Measurements from ENCODE around the gene UBC. TPM values are rescaled to one million over a fixed set of nuclear protein-coding genes. Genes with fewer than 3 reads are reported as not detected.

Gene UBC
- total and polyA plus RNA-seq, 9 of the 15 experiments (the other 6 are each of a cell fraction or from before 2014, with no cell fraction given), result 533 to 1,153 (median 813) TPM

DNA sequence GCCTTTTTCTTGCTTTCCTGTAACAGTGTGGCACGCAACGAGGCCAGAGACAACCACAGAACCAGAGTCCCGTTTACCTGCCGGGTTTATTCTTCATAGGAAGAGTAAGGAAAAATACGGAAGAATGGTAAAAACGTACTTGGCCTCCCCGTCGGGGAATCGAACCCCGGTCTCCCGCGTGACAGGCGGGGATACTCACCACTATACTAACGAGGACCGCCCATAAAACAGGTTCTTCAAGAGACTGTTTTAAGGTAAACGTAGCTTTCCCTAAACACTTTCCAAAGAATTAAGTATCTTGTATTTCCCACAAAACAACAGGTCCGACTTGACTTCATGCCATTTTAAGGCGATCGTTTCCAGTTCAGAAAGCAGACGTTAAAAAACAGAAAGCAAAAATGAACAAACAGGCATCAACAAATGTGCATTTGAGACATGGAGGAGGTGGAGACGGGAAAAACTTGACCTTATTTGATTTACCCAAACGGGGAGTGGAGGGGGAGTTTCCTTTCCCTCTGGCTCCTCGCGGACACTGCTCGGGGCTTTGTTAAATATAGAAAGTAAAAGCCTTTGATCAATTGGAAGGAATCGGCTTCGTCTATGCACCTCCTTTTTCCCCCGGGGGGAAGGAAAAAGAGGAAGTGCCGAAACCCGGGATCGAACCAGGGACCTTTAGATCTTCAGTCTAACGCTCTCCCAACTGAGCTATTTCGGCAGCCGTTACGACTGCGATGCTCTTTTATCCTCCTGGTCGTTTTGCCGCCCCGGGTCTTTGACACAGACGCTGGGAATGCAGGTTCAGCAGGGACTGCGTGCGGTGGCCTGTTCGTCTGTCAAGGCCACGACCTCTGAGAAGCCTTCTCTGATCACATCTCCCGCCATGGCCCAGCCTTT, 13.0 kb upstream of the UBC start (continued):
- TF ChIP-seq TCF3 (CRISPR knock-in tag; IDR thresholded peaks at IDR 0.05), result no peak; the same call in 1 of the 2 replicates
- TF ChIP-seq PHF20 (IDR thresholded peaks at IDR 0.05; ENCODE audit: partially characterized antibody), result no peak
- TF ChIP-seq, protein P1, sequence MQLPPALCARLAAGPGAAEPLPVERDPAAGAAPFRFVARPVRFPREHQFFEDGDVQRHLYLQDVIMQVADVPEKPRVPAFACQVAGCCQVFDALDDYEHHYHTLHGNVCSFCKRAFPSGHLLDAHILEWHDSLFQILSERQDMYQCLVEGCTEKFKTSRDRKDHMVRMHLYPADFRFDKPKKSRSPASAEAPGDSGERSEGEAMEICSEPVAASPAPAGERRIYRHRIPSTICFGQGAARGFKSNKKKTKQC (CRISPR knock-in tag; IDR thresholded peaks at IDR 0.05), result 0 out of 2 replicates have a peak, but pooled peaks have one; percentile 44
- TF ChIP-seq GTF2E2 (tag; IDR thresholded peaks at IDR 0.05), result 0 out of 2 replicates have a peak, but pooled peaks have one; percentile 16
- peak; percentile 54 for TF ChIP-seq MEIS2 (IDR thresholded peaks at IDR 0.05; ENCODE audit: partially characterized antibody)
- peak; percentile 41 to 89; a peak in 3 of 4 replicates for TF ChIP-seq TBL1XR1 (IDR thresholded peaks at IDR 0.05; ENCODE audit: low read length in 2 of 2)
- no peak for TF ChIP-seq ZNF696 (CRISPR knock-in tag; conservative IDR thresholded peaks at IDR 0.05)
- TF ChIP-seq NR2C1 (IDR thresholded peaks at IDR 0.05), result peak; percentile 29; the same call in 1 of the 2 replicates
- peak; percentile 20; the same call in 1 of the 2 replicates for TF ChIP-seq NR2C1 (tag; IDR thresholded peaks at IDR 0.05)
- no peak for TF ChIP-seq ZKSCAN8 (CRISPR knock-in tag; IDR thresholded peaks at IDR 0.05)
- TF ChIP-seq FOSL1 (tag; conservative IDR thresholded peaks at IDR 0.05), result no peak; the same call in 1 of the 2 replicates
- TF ChIP-seq, protein P2, sequence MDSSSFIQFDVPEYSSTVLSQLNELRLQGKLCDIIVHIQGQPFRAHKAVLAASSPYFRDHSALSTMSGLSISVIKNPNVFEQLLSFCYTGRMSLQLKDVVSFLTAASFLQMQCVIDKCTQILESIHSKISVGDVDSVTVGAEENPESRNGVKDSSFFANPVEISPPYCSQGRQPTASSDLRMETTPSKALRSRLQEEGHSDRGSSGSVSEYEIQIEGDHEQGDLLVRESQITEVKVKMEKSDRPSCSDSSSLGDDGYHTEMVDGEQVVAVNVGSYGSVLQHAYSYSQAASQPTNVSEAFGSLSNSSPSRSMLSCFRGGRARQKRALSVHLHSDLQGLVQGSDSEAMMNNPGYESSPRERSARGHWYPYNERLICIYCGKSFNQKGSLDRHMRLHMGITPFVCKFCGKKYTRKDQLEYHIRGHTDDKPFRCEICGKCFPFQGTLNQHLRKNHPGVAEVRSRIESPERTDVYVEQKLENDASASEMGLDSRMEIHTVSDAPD (CRISPR knock-in tag; IDR thresholded peaks at IDR 0.05), result no peak
- TF ChIP-seq TCF7 (IDR thresholded peaks at IDR 0.05; ENCODE audit: borderline replicate concordance), result no peak
- TF ChIP-seq RBM14 (IDR thresholded peaks at IDR 0.05; ENCODE audit: borderline replicate concordance, insufficient read depth, low read depth, low read length), result no peak
- no peak for TF ChIP-seq CEBPB (tag; IDR thresholded peaks at IDR 0.05)
- no peak for TF ChIP-seq ZNF561 (CRISPR knock-in tag; conservative IDR thresholded peaks at IDR 0.05)
- TF ChIP-seq ZSCAN29 (IDR thresholded peaks at IDR 0.05), result peak; percentile 91
- no peak for TF ChIP-seq NELFE (IDR thresholded peaks at IDR 0.05; ENCODE audit: insufficient read depth, insufficient read length)
- TF ChIP-seq, protein P3, sequence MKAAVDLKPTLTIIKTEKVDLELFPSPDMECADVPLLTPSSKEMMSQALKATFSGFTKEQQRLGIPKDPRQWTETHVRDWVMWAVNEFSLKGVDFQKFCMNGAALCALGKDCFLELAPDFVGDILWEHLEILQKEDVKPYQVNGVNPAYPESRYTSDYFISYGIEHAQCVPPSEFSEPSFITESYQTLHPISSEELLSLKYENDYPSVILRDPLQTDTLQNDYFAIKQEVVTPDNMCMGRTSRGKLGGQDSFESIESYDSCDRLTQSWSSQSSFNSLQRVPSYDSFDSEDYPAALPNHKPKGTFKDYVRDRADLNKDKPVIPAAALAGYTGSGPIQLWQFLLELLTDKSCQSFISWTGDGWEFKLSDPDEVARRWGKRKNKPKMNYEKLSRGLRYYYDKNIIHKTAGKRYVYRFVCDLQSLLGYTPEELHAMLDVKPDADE (conservative IDR thresholded peaks at IDR 0.05; ENCODE audit: control insufficient read depth, low read depth, low read length), result peak; percentile 94
- TF ChIP-seq GTF2F1 (IDR thresholded peaks at IDR 0.05; ENCODE audit: low read depth, low read length), result 0 out of 2 replicates have a peak, but pooled peaks have one; percentile 50
- peak; percentile 12; the same call in 1 of the 2 replicates for TF ChIP-seq PHF8 (IDR thresholded peaks at IDR 0.05; ENCODE audit: borderline replicate concordance, low read length)
- no peak for TF ChIP-seq RFX1 (IDR thresholded peaks at IDR 0.05)
- TF ChIP-seq BRF1 (IDR thresholded peaks at IDR 0.05; ENCODE audit: borderline replicate concordance, extremely low read depth, insufficient read length), result peak; percentile 13
- no peak for TF ChIP-seq SRF (CRISPR knock-in tag; IDR thresholded peaks at IDR 0.05)
- no peak for TF ChIP-seq TAF9B (IDR thresholded peaks at IDR 0.05; ENCODE audit: partially characterized antibody)
- TF ChIP-seq KAT8 (IDR thresholded peaks at IDR 0.05; ENCODE audit: low read depth), result no peak

All from K562 (cell line).